Hematopoietic multipotent progenitor cell (in vitro differentiated cells): ENCODE data around the gene CALU. TPM values are rescaled to one million over a fixed set of nuclear protein-coding genes. Genes with fewer than 3 reads are reported as not detected.

ENCODE experiments used
- DNase-seq, 3 donors: peaks; one replicate each; pipeline ENCODE4 v3.0.0-alpha.2; 2011 to 2015; ENCODE audit warnings: low read depth in 2 of 3, low spot score in 2 of 3
- small RNA-seq: library from RNA; depleted of rRNA; stranded (forward); fragments of <200 nt; gene quantifications from one replicate; pipeline ENCODE3, GENCODE V24; 2012
- total RNA-seq: library from RNA; depleted of rRNA; stranded (reverse); fragments of >200 nt; gene quantifications from one replicate; pipeline ENCODE4 v1.2.3, GENCODE V29; 2012

CALU gene
- total RNA-seq, 1 donor: 14.8 TPM

DNA sequence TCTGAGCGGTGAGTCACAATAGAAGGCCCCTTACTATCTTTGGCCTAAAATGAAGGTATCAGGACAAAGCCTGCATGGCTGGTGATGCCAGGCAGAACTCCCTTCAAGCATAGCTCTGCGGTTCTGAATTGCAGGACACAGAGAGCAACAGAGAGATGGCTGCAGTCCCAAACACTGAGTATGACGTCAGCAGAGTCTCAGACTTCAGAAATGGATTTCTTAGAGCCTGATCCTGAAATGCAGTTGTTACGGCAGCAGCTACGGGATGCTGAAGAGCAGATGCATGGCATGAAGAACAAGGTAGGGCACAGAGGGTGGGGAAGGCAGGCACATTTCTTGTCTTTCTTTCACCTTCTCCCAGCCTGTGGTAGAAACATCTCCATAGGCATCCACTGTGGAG lies 66.1 kb downstream of the CALU start:
- no peak for DNase-seq

DNA sequence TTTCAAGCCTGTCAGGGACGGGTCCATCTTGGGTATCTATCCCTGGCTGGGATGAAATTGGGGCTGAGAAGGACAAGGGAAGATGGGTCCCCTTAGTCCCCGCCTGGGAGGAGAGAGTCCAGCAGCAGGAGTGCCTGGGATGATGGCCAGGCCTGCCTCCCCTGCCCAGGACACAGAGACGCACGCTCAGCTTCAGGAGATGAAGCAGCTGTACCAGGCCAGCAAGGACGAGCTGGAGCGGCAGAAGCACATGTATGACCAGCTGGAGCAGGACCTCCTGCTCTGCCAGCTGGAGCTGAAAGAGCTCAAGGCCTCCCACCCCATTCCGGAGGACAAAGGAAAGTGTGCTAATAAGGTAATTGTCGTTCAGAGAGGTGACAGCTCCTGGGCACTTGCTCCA lies 68.0 kb downstream of the CALU start:
- no peak for DNase-seq

DNA sequence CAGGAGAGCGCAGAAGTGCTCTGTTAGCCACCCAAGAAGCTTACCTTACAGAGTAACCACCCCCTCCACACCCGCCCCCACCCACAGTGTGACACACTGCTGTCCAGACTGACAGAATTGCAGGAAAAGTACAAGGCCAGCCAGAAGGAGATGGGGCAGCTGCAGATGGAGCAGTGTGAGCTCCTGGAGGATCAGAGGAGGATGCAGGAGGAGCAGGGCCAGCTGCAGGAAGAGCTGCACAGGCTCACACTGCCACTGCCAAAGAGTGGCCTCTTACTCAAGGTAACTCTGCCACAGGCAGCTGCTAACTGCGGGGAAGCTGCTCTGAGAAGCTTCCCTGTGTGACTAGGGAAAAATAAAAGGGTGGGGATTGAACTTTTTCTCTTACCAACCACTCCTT lies 70.2 kb downstream of the CALU start:
- no peak for DNase-seq

DNA sequence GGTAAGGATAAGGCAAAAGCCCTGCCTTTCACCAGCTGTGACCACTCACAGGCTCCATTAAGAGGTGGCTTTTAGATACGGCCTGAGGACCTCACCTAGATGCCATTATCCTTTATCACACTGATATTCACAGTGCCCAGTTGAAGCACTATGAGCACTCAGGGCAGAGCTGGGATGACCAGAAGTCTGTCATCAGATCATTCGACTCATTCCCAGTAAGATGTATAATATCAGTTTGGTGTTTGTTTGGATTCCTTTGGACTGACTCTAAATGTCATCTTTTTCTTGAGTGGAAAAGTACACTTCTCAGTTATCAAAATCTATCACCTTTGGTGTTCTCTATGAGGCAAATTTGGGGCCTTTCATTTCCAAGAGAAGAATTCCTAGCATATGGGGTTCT lies 71.3 kb downstream of the CALU start:
- no peak for DNase-seq

DNA sequence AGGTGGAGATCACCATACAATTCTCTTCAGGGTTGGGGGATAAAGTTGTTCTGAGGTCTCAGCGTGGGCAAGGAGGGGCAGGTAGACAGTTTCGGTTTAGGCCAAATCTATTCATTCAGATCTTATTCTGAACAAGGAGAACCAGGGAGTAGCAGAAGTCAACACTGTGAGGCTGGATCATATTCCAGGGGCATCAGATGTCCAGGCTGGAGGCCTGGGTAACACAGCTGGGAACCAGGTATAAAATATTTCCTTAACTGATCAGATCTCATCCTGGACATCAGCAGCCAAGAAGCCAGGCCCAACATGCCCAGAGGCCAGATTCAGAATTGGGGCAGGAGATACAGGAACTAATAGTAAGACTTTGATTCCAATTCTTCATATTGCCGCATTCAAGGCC lies 71.8 kb downstream of the CALU start:
- no peak for DNase-seq

DNA sequence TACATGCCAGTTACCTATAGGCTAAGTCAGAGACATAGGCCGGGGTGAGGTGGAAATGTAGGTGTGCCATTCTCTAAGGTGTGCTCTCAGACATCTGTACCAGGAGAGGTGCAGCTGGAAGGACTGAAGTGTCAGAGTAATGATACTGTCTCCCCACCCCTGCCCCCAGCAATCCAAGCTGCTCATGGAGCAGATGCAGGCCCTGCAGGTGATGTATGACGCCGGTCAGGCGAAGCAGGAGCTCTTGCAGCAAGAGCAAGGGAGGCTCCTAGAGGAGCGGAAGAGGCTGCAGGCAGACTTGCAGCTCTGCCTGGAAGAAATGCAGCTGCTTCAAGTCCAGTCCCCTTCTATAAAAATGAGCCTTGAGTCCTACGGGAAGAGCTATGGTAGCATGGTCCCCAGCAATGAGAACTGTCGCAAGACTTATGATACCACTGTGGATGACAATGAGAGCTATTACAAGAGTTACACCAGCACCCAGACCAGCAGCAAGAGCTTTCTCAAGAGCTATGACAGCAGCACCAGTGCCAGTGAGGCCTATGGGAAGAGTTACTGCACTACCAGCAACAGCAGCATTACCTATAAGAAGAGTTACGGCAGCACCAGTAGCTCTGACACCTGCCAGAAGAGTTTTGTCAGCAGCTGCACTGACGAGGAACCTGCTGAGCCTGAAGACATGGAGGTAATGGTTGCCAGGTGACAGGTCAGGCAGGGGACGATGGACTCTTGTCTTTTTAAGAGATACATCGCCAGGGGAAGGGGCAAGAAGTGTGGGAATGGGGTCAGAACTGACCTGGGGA lies 72.7 kb downstream of the CALU start:
- no peak for DNase-seq

DNA sequence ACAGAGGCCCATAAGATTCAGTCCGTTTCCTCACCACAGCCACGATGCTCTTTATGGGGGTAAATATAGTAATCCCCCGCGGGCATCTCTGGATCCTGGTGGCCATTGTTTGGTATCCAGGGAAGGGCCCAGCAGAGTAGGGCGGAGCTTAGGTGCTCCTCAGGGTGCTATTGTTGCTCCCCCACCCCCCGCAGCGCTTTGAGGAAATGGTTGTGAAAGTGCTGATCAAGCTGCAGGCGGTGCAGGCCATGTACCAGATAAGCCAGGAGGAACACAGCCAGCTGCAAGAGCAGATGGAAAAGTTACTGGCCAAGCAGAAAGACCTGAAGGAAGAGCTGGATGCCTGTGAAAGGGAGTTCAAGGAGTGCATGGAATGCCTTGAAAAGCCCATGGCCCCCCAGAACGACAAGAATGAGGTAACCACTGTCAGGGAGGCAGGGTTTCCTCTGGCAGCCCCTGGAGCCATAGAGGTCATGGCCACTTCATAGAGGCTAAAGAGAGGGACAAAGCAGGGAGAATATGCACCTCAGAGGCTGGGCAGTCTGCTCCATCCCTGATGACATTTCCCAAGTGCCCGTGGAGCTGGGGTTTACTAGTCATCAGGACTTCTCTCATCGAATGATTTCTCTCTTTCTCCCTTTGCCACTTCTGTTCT lies 73.5 kb downstream of the CALU start:
- peak in 1 of 3 donors; percentile 43 for DNase-seq

DNA sequence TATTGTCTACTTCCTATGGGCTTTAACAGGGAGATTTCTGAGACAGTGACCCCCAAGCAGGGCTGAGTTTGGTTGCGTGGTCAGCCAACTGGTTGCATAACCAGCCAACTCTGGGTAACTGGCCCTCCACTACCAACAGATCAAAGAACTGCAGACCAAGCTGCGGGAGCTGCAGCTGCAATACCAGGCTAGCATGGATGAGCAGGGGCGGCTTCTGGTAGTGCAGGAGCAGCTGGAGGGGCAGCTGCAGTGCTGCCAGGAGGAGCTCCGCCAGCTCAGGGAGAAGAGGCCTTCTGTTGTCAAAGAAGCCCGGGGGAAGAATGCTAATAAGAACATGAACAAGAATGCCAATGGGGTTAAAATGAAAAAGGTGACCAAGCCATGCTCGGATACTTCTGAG lies 75.3 kb downstream of the CALU start:
- no peak for DNase-seq

DNA sequence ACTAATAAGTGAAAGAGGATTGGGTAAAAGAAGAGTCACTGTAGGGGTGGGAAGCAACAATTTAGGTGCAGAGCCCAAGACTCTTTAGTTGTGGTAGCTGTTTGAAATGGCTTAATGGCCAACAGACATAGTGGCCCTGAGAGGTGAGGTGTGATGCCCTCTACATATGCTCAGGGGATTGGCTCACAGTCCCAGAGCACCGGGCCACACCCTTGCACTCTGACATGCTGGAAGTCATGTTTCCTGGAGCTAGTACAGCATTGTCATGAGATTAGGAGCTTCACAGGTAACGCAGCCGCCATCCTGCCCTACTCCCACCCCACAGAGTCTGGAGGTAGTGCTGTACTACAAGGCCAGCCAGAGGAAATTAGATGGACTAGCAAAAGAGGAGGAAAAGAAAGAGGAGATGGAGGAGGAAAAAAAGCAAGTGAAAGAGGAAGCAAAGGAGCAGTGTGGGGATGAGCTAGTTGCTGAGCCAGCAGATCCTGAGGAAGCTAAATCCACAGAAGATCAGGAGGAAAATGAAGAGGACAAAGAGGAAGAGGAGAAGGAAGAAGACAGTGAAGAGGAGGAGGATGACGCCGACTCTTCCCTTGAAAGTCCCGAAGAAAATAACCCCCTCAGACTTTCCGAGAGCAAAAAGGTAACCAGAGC lies 76.3 kb downstream of the CALU start:
- DNase-seq: no peak

DNA sequence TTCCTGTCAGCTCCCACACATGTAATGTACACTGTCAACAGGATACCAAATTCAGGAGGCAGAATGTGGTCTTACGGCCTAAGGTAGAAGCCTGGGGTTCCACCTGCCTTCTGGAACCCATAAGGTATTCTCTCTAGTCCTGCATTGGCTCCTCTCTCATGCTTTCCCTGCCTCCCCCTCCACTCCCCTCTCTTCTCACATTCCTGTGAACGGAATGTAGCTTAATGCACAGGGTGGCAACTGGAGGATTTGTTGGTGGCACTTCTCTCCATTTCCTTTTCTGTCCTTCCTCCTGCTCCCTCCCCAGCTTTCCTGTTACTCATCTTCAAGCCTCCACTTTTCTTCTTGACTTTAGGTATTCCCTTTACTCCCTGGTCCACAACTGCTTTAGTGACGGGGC lies 79.5 kb downstream of the CALU start:
- DNase-seq: no peak

Small RNA genes within 50 kb of the gene (small RNA-seq; reads per million reads assigned to genes)
- not detected for gene RN7SL81P
- 0.68 reads per million, percentile 7 among the genes with 10 or more reads in this experiment for gene RNA5SP242
- gene RNA5SP243: not detected

Other genes starting within 250 kb of the CALU start
- gene GARIN1A, start 67.1 kb upstream of the CALU start, total RNA-seq: 0.27 TPM
- gene OPN1SW, start 36.4 kb downstream of the CALU start, total RNA-seq: not detected
- 11.6 TPM for gene CCDC136, start 52.6 kb downstream of the CALU start, total RNA-seq
- 0.27 TPM for gene FLNC, start 91.0 kb downstream of the CALU start, total RNA-seq
- 110 TPM for gene ATP6V1F, start 123.5 kb downstream of the CALU start, total RNA-seq
- gene KCP, start 171.3 kb downstream of the CALU start, total RNA-seq: under 0.01 TPM
- gene IRF5, start 198.6 kb downstream of the CALU start, total RNA-seq: 76.5 TPM